ENCODE results near the gene PLPPR1. TPM values are rescaled to one million over a fixed set of nuclear protein-coding genes. Genes with fewer than 3 reads are reported as not detected.

PLPPR1 gene
- total RNA-seq, 1 experiment from 2014 or later = 2.4 TPM

- TF ChIP-seq CTCF (conservative IDR thresholded peaks at IDR 0.05) = no peak
These were observed 110.0 kb downstream of the PLPPR1 start for GRCh38 chr9:101138509-101138908.

More at GRCh38 chr9:101138509-101138908, 110.0 kb downstream of the PLPPR1 start:
- H3K56ac ChIP-seq (ENCODE audit: insufficient read length, low read depth, low read length) = no peak overlapping the region
- no peak overlapping the region for H2BK12ac ChIP-seq (ENCODE audit: insufficient read length, low read depth, low read length)
- no peaks in the 10 kb centered on the region for H3K23me2 ChIP-seq (ENCODE audit: insufficient read length, low read depth, low read length, poor library complexity, severe bottlenecking)
- no peaks in the 10 kb centered on the region; the same call in 1 of the 2 replicates for H3K27me3 Mint-ChIP-seq (ENCODE audit: low read depth)
- H3K79me1 ChIP-seq (ENCODE audit: insufficient read depth, low read depth, low read length, poor library complexity, severe bottlenecking) = no peaks in the 10 kb centered on the region
- H3K9me3 Mint-ChIP-seq = no peaks in the 10 kb centered on the region
- no peaks in the 10 kb centered on the region; a peak in 1 of 7 replicates for H3K36me3 Mint-ChIP-seq (ENCODE audit: insufficient read depth in 1 of 3, low read depth in 3 of 3)
- no peak overlapping the region for H2AFZ ChIP-seq (ENCODE audit: low read length)
- H3T11ph ChIP-seq (ENCODE audit: low read length) = no peak overlapping the region
- H3K9ac ChIP-seq (ENCODE audit: extremely low read depth, insufficient read length, low read length) = no peak overlapping the region
- no peaks in the 10 kb centered on the region for H3K79me2 ChIP-seq (ENCODE audit: insufficient read depth, low read length)
- no peak overlapping the region for H3K14ac ChIP-seq (ENCODE audit: insufficient read depth, low read length)
- H2BK5ac ChIP-seq (ENCODE audit: insufficient read length, low read length) = no peak overlapping the region
- H4K5ac ChIP-seq (ENCODE audit: insufficient read length, low read depth, low read length) = no peak overlapping the region
- DNase-seq = no peak
- peaks cover 30 to 32% of the 10 kb centered on the region in 2 experiments for H3K4me1 Mint-ChIP-seq
- H4K8ac ChIP-seq (replicated peaks; ENCODE audit: insufficient read length, low read depth, low read length) = no peak overlapping the region
- no peaks in the 10 kb centered on the region for H4K20me1 ChIP-seq (ENCODE audit: control insufficient read depth, insufficient read depth, insufficient read length)
- no peaks in the 10 kb centered on the region; the same call in 1 of the 2 replicates for H3K4me1 ChIP-seq (ENCODE audit: insufficient read depth, low read length)
- H3K9me3 ChIP-seq (ENCODE audit: control insufficient read depth, low read depth, low read length) = no peaks in the 10 kb centered on the region
- H3K18ac ChIP-seq (ENCODE audit: insufficient read length, low read depth, low read length) = no peak overlapping the region
- no peaks in the 10 kb centered on the region for H3K27me3 ChIP-seq (ENCODE audit: insufficient read depth, low read length)
- H3K27ac Mint-ChIP-seq = no peak overlapping the region
- no peak overlapping the region for H4K91ac ChIP-seq (ENCODE audit: insufficient read length, low read depth, low read length)
- no peak overlapping the region for H2BK120ac ChIP-seq (ENCODE audit: low read depth, low read length, poor library complexity, severe bottlenecking)
- H3K4me3 Mint-ChIP-seq = no peak overlapping the region
- no peak overlapping the region for H3K4ac ChIP-seq (ENCODE audit: low read depth, low read length)
- H2BK15ac ChIP-seq (ENCODE audit: low read depth, low read length) = no peak overlapping the region
- no peak overlapping the region for H3K27ac ChIP-seq (ENCODE audit: insufficient read length, low read depth, low read length)
- no peak overlapping the region for H3K4me2 ChIP-seq (ENCODE audit: insufficient read depth, insufficient read length, low read length)
- no peak overlapping the region for H2AK5ac ChIP-seq (ENCODE audit: insufficient read length, low read length)
- no peak overlapping the region for H3K23ac ChIP-seq (ENCODE audit: insufficient read length, low read depth, low read length)
- H2BK20ac ChIP-seq (ENCODE audit: low read depth, low read length, poor library complexity, severe bottlenecking) = no peak overlapping the region
